Activated CD4-positive, CD25-positive, alpha-beta regulatory T cell treated with anti-CD3 and anti-CD28 coated beads, Interleukin-2, amount 50 U/mL, for 24 hours (primary cell): Measurements from ENCODE around the gene MRPS16.

Source experiments
- ATAC-seq, 2 donors: fragments of 150-1000 bp; cut with Tn5 transposase; one replicate each; pipeline ENCODE4 v1.10.0; 2021; ENCODE audit warnings: mild to moderate bottlenecking in 1 of 2, moderate library complexity in 1 of 2

Gene MRPS16

DNA sequence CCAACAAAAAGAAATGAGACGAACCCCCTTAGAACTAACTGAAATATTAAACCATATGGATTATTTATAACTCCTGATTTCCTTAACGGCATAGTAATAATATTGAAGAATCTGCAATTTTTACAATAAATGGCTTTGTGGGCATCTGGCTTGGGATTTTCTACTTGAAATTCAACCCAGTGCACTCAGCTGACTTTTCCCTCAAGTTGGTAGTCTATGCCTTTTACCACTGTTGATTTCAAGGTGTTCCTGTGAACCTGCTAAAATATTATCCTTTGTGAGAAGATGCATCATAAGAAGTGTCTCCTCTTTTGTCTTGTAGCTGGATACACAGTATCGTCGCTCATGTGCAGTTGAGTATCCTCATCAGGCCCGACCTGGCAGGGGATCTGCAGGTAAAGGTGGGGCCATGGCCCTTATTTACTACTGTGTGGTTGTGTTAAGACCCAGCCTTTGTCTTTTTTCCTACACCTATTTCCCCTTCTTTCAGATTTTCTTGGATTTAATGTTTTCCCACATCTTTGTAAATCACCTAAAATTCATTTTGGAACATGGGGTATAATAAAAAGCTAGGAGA lies 13.4 kb downstream of the MRPS16 start:
- no peak for ATAC-seq

DNA sequence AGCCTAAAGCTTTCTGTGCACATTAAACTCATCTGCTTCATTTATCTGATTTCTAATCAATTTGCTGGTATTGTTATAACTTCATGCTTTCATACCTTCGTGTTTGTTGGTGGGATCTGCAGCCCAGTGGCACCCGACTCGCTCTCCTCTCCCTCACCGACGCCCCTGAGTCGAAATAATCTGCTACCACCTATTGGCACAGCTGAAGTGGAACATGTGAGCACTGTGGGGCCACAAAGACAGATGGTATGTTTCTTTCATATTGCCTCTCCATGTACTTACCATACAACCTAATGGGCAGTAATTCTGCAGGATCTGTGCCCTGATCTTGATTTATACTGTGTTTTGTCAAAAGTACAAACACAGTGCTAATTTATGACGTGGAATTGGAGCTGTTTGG lies 17.7 kb downstream of the MRPS16 start:
- ATAC-seq, result no peak

DNA sequence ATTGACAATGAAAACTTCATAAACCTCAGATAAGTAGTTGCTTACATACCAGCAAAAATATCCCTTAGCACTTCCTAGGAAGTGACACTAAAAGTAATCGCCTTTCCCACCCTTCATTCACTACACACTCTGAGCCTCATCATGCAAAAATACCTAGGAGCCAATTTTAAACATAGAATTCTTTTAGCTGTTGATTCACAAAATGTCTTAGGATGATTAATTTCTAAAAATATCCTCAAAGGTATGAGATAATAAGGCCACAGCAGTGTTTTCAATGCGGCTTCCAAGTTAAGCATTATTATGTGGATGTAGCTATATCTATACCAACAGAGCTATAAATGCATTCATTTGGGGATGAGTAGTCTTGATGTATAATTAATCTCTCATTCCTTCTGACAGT lies 18.6 kb downstream of the MRPS16 start:
- ATAC-seq, result no peak

GRCh38 chr10:73232887-73233286 lies 19.6 kb downstream of the MRPS16 start:
- no peak for ATAC-seq

GRCh38 chr10:73229567-73229966 lies 22.9 kb downstream of the MRPS16 start:
- no peak for ATAC-seq

GRCh38 chr10:73228247-73228646 lies 24.2 kb downstream of the MRPS16 start:
- ATAC-seq, result no peak

DNA sequence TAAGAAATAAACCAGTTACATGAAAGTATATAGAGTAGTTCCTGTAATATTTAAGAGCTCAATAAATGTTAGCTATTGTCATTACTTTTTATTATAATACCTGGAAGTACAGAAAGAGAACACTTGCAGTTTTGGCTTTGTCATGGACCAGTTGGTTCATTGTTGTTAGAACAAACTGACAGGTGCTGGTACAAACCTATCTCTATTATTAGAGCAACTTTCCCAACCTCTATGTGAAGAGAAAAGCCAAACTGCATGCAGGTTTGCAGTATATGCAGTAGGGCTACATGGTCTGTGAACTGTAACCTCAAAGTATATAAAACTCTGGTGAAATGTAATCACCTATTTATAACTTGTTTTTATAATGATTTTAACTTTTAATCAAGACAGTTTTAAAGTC lies 25.8 kb downstream of the MRPS16 start:
- ATAC-seq, result no peak

- peak in 1 of 2 donors; percentile 38 for ATAC-seq
Observed at GRCh38 chr10:73225518-73225917, 26.9 kb downstream of the MRPS16 start.

DNA sequence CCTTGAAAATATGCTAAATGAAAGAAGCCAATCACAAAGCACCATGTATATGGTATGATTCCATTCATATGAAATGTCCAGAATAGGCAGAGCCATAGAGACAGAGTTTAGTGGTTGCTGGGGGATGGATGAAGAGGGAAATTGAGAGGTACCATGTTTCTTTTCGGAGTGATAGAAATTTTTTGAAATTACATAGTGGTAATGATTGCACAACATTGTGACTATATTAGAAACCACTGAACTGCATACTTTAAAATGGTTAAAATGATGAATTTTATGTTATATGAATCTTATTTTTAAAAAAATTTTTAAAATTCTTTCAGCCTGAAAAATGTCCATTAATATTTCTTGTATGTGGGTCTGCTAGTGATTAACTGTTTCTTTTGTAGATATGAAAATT lies 31.5 kb downstream of the MRPS16 start:
- no peak for ATAC-seq

DNA sequence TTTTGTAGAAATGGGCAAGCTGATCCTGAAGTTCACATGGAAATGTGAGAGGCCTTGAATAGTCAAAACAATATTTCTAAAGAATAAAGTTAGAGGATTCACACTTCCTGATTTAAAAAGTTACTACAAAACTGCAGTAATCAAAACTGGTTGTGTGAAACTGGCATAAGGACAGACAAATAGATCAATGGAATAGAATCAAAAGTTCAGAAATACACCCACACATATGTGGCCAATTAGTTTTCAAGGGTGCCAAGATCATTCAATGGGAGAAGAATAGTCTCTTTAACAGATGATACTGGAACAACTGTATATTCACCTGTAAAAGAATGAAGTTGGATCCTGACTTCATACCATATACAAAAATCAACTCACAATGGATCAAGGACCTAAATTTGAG lies 33.1 kb downstream of the MRPS16 start:
- ATAC-seq, result no peak

DNA sequence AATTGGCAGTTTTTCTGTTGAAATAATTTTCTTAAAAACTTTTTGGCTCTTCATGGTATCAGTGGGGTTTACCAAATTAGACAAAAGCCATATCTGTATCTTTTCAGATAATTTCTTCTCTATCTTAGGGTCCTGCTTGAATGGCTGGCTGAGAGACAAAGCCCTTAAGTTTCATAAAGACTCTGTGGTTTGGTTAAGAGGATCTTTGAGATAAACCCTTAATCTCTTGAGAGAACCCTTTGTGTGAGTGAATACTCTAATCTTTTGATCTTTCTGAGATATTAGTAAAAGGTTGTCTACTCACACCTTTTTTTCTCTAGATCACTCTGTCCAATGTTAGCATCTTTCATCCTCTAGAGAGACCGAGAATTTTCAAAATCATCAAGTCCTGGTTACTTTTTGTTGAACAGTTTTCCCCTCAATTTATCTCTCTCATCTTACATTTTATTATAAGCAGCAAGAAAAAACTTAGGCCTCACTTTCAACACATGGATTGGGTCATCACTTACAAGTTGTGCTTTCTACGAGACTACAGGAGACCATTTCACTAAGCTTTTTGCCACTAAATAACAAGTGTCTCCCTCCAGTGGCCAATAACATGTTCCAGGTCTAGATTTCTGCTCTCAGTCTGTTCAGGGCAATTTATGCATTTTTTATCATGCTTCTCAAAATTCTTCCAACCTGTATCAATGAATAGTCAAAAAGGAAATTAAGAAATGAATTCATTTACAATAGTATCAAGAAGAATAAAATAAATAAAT lies 33.8 kb downstream of the MRPS16 start:
- no peak for ATAC-seq

GRCh38 chr10:73217628-73218027 lies 34.8 kb downstream of the MRPS16 start:
- ATAC-seq, result no peak

DNA sequence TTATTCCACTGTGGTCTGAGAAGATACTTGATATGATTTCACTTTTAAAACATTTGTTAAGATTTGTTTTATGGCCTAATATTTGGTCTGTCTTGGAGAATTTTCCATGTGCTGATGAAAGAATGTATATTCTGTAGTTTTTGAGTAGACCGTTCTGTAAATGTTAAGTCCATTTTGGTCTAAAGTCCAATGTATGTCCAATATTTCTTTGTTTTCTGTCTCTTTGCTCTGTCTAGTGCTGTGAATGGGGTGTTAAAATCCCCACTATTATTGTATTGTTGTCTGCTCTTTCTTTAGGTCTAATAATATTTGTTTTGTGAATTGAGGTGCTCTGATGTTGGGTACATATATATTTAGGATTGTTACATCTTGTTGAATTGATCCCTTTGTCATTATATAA lies 36.7 kb downstream of the MRPS16 start:
- ATAC-seq, result no peak

DNA sequence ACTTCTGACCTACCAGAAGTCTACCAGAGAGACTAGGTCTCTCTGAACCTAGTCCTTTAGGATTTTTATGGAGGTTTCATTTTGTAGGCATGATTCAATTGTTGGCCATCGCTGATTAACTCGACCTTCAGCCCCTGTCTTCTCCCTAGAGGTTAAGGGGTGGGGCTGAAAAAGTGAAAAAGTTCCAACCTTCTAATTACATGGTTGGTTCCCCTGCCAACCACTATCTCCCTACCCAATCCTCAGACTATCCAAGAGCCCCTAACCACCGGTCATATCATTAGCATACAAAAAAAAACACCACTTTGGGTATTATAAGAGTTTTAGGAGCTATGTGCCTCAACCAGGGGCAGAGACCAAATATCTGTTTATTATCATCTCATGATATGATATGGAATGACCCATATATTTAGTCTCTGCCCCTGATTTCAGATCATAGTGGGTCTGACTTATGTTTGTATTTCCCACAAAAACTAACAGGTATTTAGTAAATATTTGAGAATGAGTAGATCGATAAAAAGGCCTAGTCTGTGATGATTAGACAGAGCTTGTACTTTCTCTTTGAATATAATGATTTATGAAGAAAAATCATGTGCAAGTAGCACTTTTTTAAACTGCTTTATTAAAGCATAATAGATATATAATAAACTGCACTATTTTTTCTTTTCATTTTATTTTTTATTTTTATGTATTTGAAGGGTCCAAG lies 41.2 kb downstream of the MRPS16 start:
- no peak for ATAC-seq

DNA sequence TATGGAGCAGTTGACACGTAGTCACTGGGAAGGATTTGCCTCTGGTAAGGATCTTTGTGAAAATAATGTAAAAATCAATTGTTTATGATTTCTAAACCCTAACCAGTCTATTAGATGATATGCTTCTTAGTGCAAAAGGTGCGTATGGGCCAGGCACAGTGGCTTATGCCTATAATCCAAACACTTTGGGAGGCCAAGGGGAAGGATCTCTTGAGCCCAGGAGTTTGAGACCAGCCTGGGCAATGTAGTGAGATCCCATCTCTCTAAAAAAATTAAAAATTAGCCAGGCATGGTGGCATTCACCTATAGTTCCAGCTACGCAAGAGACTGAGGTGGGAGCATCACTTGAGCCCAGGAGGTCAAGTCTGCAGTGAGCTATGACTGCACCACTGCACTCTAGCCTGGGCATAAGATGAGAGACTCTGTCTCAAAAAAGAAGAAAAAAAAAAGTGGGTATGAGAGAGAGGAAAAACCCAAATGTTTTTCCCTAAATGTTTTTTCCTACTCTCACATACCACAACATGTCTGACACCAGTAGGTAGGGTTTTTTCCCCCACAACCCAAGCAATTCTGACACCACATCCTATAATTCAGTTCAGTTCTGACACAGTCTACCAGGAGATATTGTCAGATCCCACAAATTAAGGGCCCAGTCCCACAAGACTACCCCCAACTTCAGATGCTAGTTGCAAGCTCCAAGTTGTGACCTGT lies 41.9 kb downstream of the MRPS16 start:
- no peak for ATAC-seq

GRCh38 chr10:73209705-73210104 lies 42.7 kb downstream of the MRPS16 start:
- no peak for ATAC-seq

- no peak for ATAC-seq
Observed at GRCh38 chr10:73207883-73208282, 44.6 kb downstream of the MRPS16 start.

DNA sequence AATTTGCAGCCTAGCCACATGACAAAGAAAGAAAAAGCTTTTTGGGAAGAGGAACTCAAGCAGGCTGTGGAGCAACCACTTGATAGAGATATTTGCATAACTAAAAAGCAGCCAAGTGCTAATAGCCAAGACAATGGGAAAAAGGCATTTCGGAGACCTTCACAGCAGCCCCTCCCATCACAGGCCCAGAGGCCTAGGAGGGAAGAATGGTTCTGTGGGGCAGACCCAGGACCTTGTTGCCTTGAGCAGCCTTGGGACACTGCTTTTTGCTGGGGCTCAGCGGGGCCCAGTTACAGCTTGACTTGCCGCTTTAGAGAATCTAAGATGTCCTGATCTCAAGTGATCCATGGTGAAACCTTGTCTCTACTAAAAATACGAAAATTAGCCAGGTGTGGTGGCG lies 46.1 kb downstream of the MRPS16 start:
- ATAC-seq, result no peak

DNA sequence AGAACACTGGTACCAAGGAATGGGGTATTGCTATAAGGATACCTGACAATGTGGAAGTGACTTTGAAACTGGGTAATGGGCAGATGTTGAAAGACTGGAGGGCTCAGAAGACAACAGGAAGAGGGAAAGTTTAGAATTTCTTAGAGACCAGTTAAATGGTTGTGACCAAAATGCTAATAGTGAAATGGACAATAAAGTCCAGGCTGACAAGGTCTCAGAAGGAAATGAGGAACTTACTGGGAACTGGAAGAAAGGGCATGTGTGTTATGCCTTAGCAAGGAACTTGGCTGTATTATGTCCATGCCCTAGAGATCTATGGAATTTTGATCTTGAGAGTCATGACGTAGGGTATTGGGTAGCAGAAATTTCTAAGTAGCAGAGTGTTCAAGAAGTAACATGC lies 46.6 kb downstream of the MRPS16 start:
- ATAC-seq, result no peak

GRCh38 chr10:73205081-73205480 lies 47.4 kb downstream of the MRPS16 start:
- ATAC-seq, result no peak
